ENCODE results near the gene PF4V1.

GRCh38 chr4:73875401-73875800 is 22.3 kb downstream of the PF4V1 start:
- TF ChIP-seq CTCF (IDR thresholded peaks at IDR 0.05; ENCODE audit: low read length), result no peak
- TF ChIP-seq EZH2phosphoT487 (IDR thresholded peaks at IDR 0.05; ENCODE audit: low read length), result no peak

Data from MM.1S (cell line).